Spleen (tissue), 7 donors: Measurements from ENCODE around the gene TIPARP.

Experiments
- CTCF ChIP-seq, 11 experiments: fragments of 200-600 bp in 7 of 11; fragments of 450-650 bp in 4 of 11; sonication (generic) in 4 of 11; IDR thresholded peaks in 8 of 11; conservative IDR thresholded peaks in 3 of 11; 1 replicate in 7 of 11; 2 replicates in 4 of 11; pipeline versions ENCODE4 v1.4.0 to v1.8.0; 2016 to 2021; ENCODE audit warnings: antibody characterized with exemption in 11 of 11, inconsistent platforms in 4 of 11, mild to moderate bottlenecking in 1 of 11
- POLR2A ChIP-seq, 3 donors: fragments of 450-650 bp; IDR thresholded peaks; one replicate each; pipeline ENCODE4 v1.5.1; 2017; ENCODE audit warnings: antibody characterized with exemption in 3 of 3, mild to moderate bottlenecking in 1 of 3
- POLR2AphosphoS5 ChIP-seq, 3 donors: sonication (generic); formaldehyde crosslinking; IDR thresholded peaks; one replicate each; pipeline ENCODE4 v1.5.1; 2017; ENCODE audit warnings: antibody characterized with exemption in 3 of 3
- donor health status: DM: no; HTN: no; CAD: no; lungs with moderate emphysema.
- donor health status: DM: no; HTN: no; CAD: no.
- donor health status: DM: no; HTN: no; CAD: no.

- TF ChIP-seq CTCF (IDR thresholded peaks at IDR 0.05 in 8 of 11, conservative IDR thresholded peaks at IDR 0.05 in 3 of 11) (no peak), POLR2A (IDR thresholded peaks at IDR 0.05) (no peak), POLR2AphosphoS5 (IDR thresholded peaks at IDR 0.05) (no peak)
These were observed 39.4 kb upstream of the TIPARP start for GRCh38 chr3:156635034-156635433.
